ENCODE data around the gene LEUTX.

Gene LEUTX

GRCh38 chr19:39833464-39834286, 55.0 kb downstream of the LEUTX start, which contains the start of gene DYRK1B:
DYRK1B (minus strand) TSS chr19:39834162; CDS start chr19:39831867, 2,295 bp downstream.
- no peaks in the 10 kb centered on the region for H3K27me3 ChIP-seq (ENCODE audit: insufficient read depth, low read depth, severe bottlenecking)
- H3K27ac ChIP-seq = peak within 1 kb of the TSS; percentile 90
- H3K36me3 ChIP-seq = peaks cover 79% of the 10 kb centered on the region
- no peaks in the 10 kb centered on the region for H3K9me3 ChIP-seq (ENCODE audit: severe bottlenecking)
- peak; percentile 98 for DNase-seq
- H3K4me3 ChIP-seq (ENCODE audit: low read depth, low read length) = peak within 1 kb of the TSS; percentile 89
- no peak for TF ChIP-seq CTCF (IDR thresholded peaks at IDR 0.05; ENCODE audit: low read depth, low read length)

GRCh38 chr19:39834287-39834841, 55.7 kb downstream of the LEUTX start:
- H3K4me3 ChIP-seq (ENCODE audit: low read depth, low read length) = no peak overlapping the region
- H3K9me3 ChIP-seq (ENCODE audit: severe bottlenecking) = no peaks in the 10 kb centered on the region
- H3K27me3 ChIP-seq (ENCODE audit: insufficient read depth, low read depth, severe bottlenecking) = no peaks in the 10 kb centered on the region
- TF ChIP-seq CTCF (IDR thresholded peaks at IDR 0.05; ENCODE audit: low read depth, low read length) = no peak
- peaks cover 81% of the 10 kb centered on the region for H3K36me3 ChIP-seq
- no peak for DNase-seq
- H3K27ac ChIP-seq = 0 out of 2 replicates have a peak overlapping the region, but pooled peaks have one; percentile 17
